Glutamatergic neuron (in vitro differentiated cells): ENCODE measurements around the gene CFAP221. TPM values are rescaled to one million over a fixed set of nuclear protein-coding genes. Genes with fewer than 3 reads are reported as not detected.
"Not testable (repeated sequence)": the region's sequence is repeated elsewhere in the genome, so short reads cannot be mapped to it uniquely, and the experiment has no call there.

Experiments
- DNase-seq: peaks from one replicate; pipeline ENCODE4 v3.0.0; 2022
- H3K27ac Mint-ChIP-seq: one replicate; pipeline ENCODE4 v1.8.0; 2020; ENCODE audit warnings: mild to moderate bottlenecking, mixed read lengths, inconsistent platforms; ENCODE audit not compliant: unreplicated experiment
- H3K27me3 Mint-ChIP-seq: one replicate; pipeline ENCODE4 v1.8.0; 2020; ENCODE audit warnings: mild to moderate bottlenecking, moderate library complexity, mixed read lengths, inconsistent platforms; ENCODE audit not compliant: unreplicated experiment
- H3K36me3 Mint-ChIP-seq: one replicate; pipeline ENCODE4 v1.8.0; 2020; ENCODE audit warnings: mild to moderate bottlenecking, mixed read lengths, inconsistent platforms; ENCODE audit not compliant: unreplicated experiment
- H3K4me1 Mint-ChIP-seq: one replicate; pipeline ENCODE4 v1.8.0; 2020; ENCODE audit warnings: mild to moderate bottlenecking, low read depth, mixed read lengths, inconsistent platforms; ENCODE audit not compliant: unreplicated experiment
- H3K4me3 Mint-ChIP-seq: one replicate; pipeline ENCODE4 v1.8.0; 2020; ENCODE audit warnings: mild to moderate bottlenecking, mixed read lengths, inconsistent platforms; ENCODE audit not compliant: unreplicated experiment
- H3K9me3 Mint-ChIP-seq: one replicate; pipeline ENCODE4 v1.8.0; 2020; ENCODE audit warnings: mild to moderate bottlenecking, moderate library complexity, mixed read lengths, inconsistent platforms; ENCODE audit not compliant: unreplicated experiment
- CTCF ChIP-seq: fragments of 200-600 bp; sonication (generic); IDR thresholded peaks from one replicate; pipeline ENCODE4 v1.5.0; 2021; ENCODE audit not compliant: partially characterized antibody, unreplicated experiment
- total RNA-seq: library from RNA; stranded (reverse); fragmentation: NEBNext Ultra II Directional; extraction: Animal tissue kit (Norgen Biotek cat#: 25700); gene quantifications from one replicate; pipeline ENCODE4 v1.2.1, GENCODE V29; 2021; ENCODE audit not compliant: unreplicated experiment

The CFAP221 gene
- total RNA-seq, 1 donor from 2014 or later: 0.34 TPM

- DNase-seq: no peak
- H3K4me3 Mint-ChIP-seq: no peak overlapping the region
- TF ChIP-seq CTCF: no peak
- no peaks in the 10 kb centered on the region for H3K27me3 Mint-ChIP-seq
- no peaks in the 10 kb centered on the region for H3K4me1 Mint-ChIP-seq
- H3K36me3 Mint-ChIP-seq: peaks cover 26% of the 10 kb centered on the region
- no peak overlapping the region for H3K27ac Mint-ChIP-seq
- H3K9me3 Mint-ChIP-seq: peaks cover 6% of the 10 kb centered on the region
Observed at GRCh38 chr2:119617455-119617854, 73.2 kb downstream of the CFAP221 start.

DNA sequence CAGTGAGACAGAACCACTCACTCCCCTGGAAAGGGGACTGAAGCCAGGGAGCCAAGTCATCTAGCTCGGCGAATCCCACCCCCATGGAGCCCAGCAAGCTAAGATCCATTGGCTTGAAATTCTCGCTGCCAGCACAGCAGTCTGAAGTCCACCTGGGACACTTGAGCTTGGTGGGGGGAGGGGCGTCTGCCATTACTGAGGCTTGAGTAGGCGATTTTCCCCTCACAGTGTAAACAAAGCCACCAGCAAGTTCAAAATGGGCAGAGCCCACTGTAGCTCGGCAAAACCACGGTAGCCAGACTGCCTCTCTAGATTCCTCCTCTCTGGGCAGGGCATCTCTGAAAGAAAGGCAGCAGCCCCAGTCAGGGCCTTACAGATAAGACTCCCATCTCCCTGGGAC is 74.5 kb downstream of the CFAP221 start:
- H3K9me3 Mint-ChIP-seq, H3K4me1 Mint-ChIP-seq, H3K27me3 Mint-ChIP-seq, H3K27ac Mint-ChIP-seq, H3K4me3 Mint-ChIP-seq, DNase-seq: not testable (repeated sequence)
- peaks cover 19% of the 10 kb centered on the region for H3K36me3 Mint-ChIP-seq

- Mint-ChIP-seq H3K4me3 (no peak overlapping the region), H3K4me1 (peaks cover 4% of the 10 kb centered on the region), H3K9me3 (peaks cover 4% of the 10 kb centered on the region), H3K27me3 (peaks cover 4% of the 10 kb centered on the region), H3K36me3 (peaks cover 8% of the 10 kb centered on the region), H3K27ac (no peak overlapping the region)
- DNase-seq: no peak
- TF ChIP-seq CTCF: no peak
Observed at GRCh38 chr2:119625226-119625625, 81.0 kb downstream of the CFAP221 start.

GRCh38 chr2:119629323-119629825 is 85.1 kb downstream of the CFAP221 start:
- no peak overlapping the region for H3K4me3 Mint-ChIP-seq
- no peak for TF ChIP-seq CTCF
- peaks cover 8% of the 10 kb centered on the region for H3K36me3 Mint-ChIP-seq
- H3K4me1 Mint-ChIP-seq: peaks cover 4% of the 10 kb centered on the region
- H3K9me3 Mint-ChIP-seq: peaks cover 5% of the 10 kb centered on the region
- H3K27me3 Mint-ChIP-seq: peaks cover 2% of the 10 kb centered on the region
- no peak for DNase-seq
- no peak overlapping the region for H3K27ac Mint-ChIP-seq

- no peak for DNase-seq
- Mint-ChIP-seq H3K27me3 (peaks cover 2% of the 10 kb centered on the region), H3K9me3 (peaks cover 5% of the 10 kb centered on the region), H3K36me3 (peaks cover 8% of the 10 kb centered on the region), H3K4me1 (peaks cover 4% of the 10 kb centered on the region), H3K27ac (no peak overlapping the region), H3K4me3 (no peak overlapping the region)
- TF ChIP-seq CTCF: no peak
Observed at GRCh38 chr2:119630121-119630520, 85.9 kb downstream of the CFAP221 start.
